Lower lobe of right lung (tissue), 2 donors: ENCODE results near the gene HMOX1. TPM values are rescaled to one million over a fixed set of nuclear protein-coding genes. Genes with fewer than 3 reads are reported as not detected.

Experiments
- ATAC-seq, 2 donors: fragments of 200-7000 bp; cut with Tn5 transposase; one replicate each; pipeline ENCODE4 v1.9.1; 2020 to 2022; ENCODE audit warnings: mild to moderate bottlenecking in 2 of 2, moderate library complexity in 2 of 2
- DNase-seq: peaks from one replicate; pipeline ENCODE4 v3.0.0-alpha.2; 2020
- H3K27ac ChIP-seq: fragments of 200-600 bp; one replicate; pipeline ENCODE4 v1.8.0; 2022
- H3K27me3 ChIP-seq: fragments of 200-600 bp; one replicate; pipeline ENCODE4 v1.8.0; 2022; ENCODE audit warnings: low read depth
- H3K36me3 ChIP-seq: fragments of 200-600 bp; one replicate; pipeline ENCODE4 v1.8.0; 2022; ENCODE audit warnings: mild to moderate bottlenecking
- H3K4me1 ChIP-seq: fragments of 200-600 bp; one replicate; pipeline ENCODE4 v1.8.0; 2022
- H3K4me3 ChIP-seq: fragments of 200-600 bp; one replicate; pipeline ENCODE4 v1.8.0; 2022; ENCODE audit warnings: mild to moderate bottlenecking
- H3K9me3 ChIP-seq: fragments of 200-600 bp; one replicate; pipeline ENCODE4 v1.8.0; 2022
- intact Hi-C: fragments of 100-400 bp; cut with DNase I; formaldehyde crosslinking; loops from one replicate; pipeline ENCODE4 v1.11.0; 2022
- total RNA-seq: library from RNA; stranded (reverse); fragmentation: NEBNext Ultra II Directional; extraction: Animal tissue kit (Norgen Biotek cat#: 25700); gene quantifications from one replicate; pipeline ENCODE4 v1.2.1, GENCODE V29; 2021
- TF ChIP-seq, protein P1 (sequence below): fragments of 200-600 bp; IDR thresholded peaks from one replicate; pipeline ENCODE4 v1.8.0; 2022; ENCODE audit warnings: antibody characterized with exemption, mild to moderate bottlenecking
- donor health status: DM: no; HTN: yes; CAD: no; lungs with severe emphysema.

HMOX1 gene
- total RNA-seq, 1 donor from 2014 or later: 68.3 TPM

GRCh38 chr22:35348703-35349102 lies 32.2 kb upstream of the HMOX1 start:
- Histone ChIP-seq H3K27me3 (no peaks in the 10 kb centered on the region), H3K4me1 (peaks cover 35% of the 10 kb centered on the region), H3K36me3 (peaks cover 45% of the 10 kb centered on the region), H3K4me3 (no peak overlapping the region), H3K27ac (no peak overlapping the region), H3K9me3 (no peaks in the 10 kb centered on the region)
- DNase-seq (no peak), ATAC-seq (no peak)
- intact Hi-C loops: no loop called here
- TF ChIP-seq, protein P1, sequence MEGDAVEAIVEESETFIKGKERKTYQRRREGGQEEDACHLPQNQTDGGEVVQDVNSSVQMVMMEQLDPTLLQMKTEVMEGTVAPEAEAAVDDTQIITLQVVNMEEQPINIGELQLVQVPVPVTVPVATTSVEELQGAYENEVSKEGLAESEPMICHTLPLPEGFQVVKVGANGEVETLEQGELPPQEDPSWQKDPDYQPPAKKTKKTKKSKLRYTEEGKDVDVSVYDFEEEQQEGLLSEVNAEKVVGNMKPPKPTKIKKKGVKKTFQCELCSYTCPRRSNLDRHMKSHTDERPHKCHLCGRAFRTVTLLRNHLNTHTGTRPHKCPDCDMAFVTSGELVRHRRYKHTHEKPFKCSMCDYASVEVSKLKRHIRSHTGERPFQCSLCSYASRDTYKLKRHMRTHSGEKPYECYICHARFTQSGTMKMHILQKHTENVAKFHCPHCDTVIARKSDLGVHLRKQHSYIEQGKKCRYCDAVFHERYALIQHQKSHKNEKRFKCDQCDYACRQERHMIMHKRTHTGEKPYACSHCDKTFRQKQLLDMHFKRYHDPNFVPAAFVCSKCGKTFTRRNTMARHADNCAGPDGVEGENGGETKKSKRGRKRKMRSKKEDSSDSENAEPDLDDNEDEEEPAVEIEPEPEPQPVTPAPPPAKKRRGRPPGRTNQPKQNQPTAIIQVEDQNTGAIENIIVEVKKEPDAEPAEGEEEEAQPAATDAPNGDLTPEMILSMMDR: no peak

- DNase-seq (no peak), ATAC-seq (no peak)
- Histone ChIP-seq H3K36me3 (peaks cover 41% of the 10 kb centered on the region), H3K27ac (no peak overlapping the region), H3K4me1 (peaks cover 35% of the 10 kb centered on the region), H3K27me3 (no peaks in the 10 kb centered on the region), H3K4me3 (no peak overlapping the region), H3K9me3 (no peaks in the 10 kb centered on the region)
- intact Hi-C loops: no loop called here
- TF ChIP-seq, protein P1: no peak
These were observed 31.6 kb upstream of the HMOX1 start for GRCh38 chr22:35349368-35349703.

DNA sequence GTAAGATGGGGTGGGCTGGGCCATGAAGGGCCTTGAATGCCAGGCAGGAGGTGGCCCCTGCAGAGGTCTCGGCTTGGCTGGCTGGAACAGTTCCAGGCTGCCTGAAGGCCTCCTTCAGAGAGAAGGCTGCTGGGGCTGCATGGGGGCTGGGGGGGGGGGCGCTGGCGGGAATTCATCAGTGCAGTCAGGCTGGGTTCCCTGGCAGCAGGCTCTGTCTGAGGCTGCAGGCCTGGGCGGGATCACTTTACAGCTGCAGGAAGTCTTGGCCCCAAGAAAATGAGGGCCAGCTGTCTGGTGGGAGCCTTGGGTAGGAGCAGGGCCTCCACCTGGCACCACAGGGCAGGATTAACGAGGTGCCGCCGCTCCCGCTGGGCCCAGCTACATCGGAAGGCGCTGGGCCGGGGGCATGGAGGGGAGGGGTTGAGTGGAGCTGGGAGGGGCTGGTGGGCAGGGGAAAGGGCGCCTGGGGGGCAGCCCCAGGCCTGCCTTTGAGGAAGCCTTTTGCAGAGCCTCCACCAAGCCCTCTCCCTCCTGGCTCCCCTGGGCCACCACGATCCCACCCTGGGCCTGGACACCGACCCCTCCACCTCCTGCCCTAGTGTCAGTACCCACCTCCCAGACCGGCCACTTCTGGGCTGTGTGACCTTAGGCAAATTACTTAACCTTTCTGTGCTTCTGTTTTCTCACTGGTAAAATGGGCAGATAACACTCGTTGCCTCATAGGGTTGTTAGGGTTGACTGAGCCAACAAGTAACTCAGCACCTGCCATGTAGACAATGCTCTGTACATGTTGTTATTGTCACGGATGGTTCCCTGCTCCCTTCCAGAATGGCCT lies 31.0 kb upstream of the HMOX1 start:
- peaks cover 35% of the 10 kb centered on the region for H3K36me3 ChIP-seq
- DNase-seq (no peak), ATAC-seq (peak in 1 of 2 donors; percentile 0)
- TF ChIP-seq, protein P1: no peak
- intact Hi-C loops: no loop called here
- H3K27me3 ChIP-seq: no peaks in the 10 kb centered on the region
- peak overlapping the region; percentile 62 for H3K27ac ChIP-seq
- no peak overlapping the region for H3K4me3 ChIP-seq
- H3K4me1 ChIP-seq: peaks cover 35% of the 10 kb centered on the region
- H3K9me3 ChIP-seq: no peaks in the 10 kb centered on the region

DNA sequence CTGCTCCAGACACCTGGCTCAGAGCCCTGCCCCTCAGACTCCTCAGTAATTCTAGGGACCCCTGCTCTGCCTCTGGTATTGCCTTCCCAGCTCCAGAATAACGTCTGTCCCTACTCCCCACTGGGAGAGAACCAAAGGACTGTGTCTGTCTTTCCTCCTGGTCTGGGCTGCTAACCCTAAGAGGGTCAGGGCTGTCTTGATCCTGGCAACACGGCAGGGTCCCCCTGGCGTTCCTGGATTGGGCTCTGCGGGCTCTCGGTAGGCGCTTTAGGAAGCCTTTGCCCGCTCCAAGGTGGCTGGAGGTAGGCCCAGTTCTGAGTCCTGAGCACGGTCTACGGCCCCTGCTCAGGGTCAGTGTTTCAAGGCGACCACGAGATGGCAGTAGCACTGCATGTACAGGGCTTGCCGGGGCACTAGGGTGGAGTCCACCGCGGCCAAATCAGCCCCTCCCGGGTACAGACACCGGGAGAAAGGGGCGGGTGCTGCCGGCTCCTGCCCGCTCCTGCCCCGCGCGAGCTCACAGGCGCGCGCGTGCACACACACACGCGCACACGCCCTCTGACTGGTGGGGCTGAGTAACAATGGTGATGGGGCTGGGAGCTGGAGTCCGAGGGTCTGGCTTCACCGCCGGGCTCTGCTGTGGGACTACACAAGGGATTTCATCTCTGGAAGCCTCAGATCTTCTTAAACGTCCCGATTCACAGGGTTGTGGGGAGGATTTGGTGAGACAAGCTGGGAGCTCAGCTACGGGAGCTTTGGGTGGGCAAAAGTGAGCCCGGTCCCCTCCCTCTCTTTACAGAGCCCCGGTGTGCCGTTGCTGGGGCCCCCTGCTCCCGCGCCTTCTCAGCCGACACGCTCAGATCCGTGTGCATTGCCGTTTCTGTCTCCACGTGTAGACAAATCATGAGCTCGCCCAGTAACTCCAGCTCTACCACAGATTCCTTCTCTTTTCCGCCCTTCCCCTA lies 30.1 kb upstream of the HMOX1 start:
- DNase-seq (peak; percentile 93), ATAC-seq (peak; percentile 93)
- H3K4me1 ChIP-seq: peaks cover 35% of the 10 kb centered on the region
- intact Hi-C loops: no loop called here
- H3K9me3 ChIP-seq: no peaks in the 10 kb centered on the region
- no peaks in the 10 kb centered on the region for H3K27me3 ChIP-seq
- H3K27ac ChIP-seq: peak overlapping the region; percentile 62
- TF ChIP-seq, protein P1: peak; percentile 94
- H3K4me3 ChIP-seq: peak overlapping the region; percentile 62
- peaks cover 26% of the 10 kb centered on the region for H3K36me3 ChIP-seq

DNA sequence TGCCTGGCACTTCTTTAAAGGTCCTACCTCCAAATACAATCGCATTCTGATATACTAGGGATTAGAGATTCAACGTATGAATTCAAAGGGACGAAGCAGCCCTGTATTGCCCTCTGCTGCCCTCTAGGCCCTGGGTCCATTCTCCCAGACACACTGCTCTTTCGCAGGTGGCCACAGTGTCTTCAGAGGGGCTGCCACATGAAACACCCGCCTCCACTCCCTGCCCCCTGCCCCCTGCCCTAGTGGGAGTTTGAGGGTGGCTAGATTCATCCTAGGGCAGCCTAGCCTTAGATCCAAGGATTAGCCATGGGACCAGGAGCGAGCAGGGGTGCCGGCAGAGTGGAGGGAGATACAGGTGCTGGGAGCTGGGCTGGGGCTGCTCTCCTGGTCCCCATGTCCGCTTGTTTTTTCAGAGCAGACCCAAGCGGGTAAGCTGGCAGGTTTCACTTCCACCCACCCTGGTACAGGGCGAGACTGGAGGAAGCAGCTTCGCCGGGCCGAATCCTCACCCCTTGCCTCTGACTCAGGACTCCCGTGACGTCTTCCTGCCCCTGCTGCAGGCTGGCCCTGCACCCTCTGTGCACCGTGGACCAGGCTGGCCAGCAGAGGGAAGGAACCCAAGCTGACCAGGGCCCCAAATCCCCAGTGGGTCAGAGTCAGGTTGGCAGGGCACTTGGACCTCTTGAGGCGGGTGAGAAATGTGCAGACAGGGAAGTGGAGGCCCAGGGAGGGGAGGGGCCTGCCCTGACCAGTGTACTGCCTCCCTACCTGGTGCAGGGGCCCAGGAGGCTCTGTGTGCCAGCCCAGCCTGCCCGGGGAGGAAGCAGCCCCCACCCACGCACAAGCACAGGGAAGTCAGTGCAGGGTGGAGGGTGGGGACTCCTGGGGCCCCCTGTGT lies 28.4 kb upstream of the HMOX1 start:
- peak overlapping the region; percentile 69 for H3K27ac ChIP-seq
- H3K4me1 ChIP-seq: peaks cover 35% of the 10 kb centered on the region
- no peaks in the 10 kb centered on the region for H3K27me3 ChIP-seq
- no peaks in the 10 kb centered on the region for H3K9me3 ChIP-seq
- intact Hi-C loops: no loop called here
- peaks cover 10% of the 10 kb centered on the region for H3K36me3 ChIP-seq
- DNase-seq (peak; percentile 92), ATAC-seq (peak; percentile 63 to 79)
- H3K4me3 ChIP-seq: peak overlapping the region; percentile 21
- TF ChIP-seq, protein P1: peak; percentile 16
